ENCODE data around the gene KCNMA1. TPM values are rescaled to one million over a fixed set of nuclear protein-coding genes. Genes with fewer than 3 reads are reported as not detected.

The KCNMA1 gene
- total and polyA plus RNA-seq, 10 of the 15 experiments (the other 5 are each of a cell fraction or from before 2014, with no cell fraction given): 8.5 to 77.0 (median 21.3) TPM

GRCh38 chr10:76869931-76870330 is 767.7 kb downstream of the KCNMA1 start:
- Histone ChIP-seq H3K4me2 (ENCODE audit: control insufficient read depth, insufficient read depth) (no peak overlapping the region), H4K20me1 (ENCODE audit: control insufficient read depth, insufficient read depth) (no peaks in the 10 kb centered on the region), H3K4me1 (ENCODE audit: control insufficient read depth, insufficient read depth, low read length) (no peaks in the 10 kb centered on the region), H3K9ac (ENCODE audit: control insufficient read depth, insufficient read depth, low read length) (no peak overlapping the region), H3K36me3 (ENCODE audit: control insufficient read depth in 2 of 2, insufficient read depth in 2 of 2, low read length in 1 of 2) (no peaks in the 10 kb centered on the region), H3K79me2 (ENCODE audit: control insufficient read depth, insufficient read depth, low read length) (no peaks in the 10 kb centered on the region), H2AFZ (ENCODE audit: control insufficient read depth, low read depth, low read length) (no peak overlapping the region), H3K27me3 (replicated peaks in 1 of 2; ENCODE audit: control insufficient read depth in 2 of 2, insufficient read depth in 2 of 2, low read length in 1 of 2) (no peaks in the 10 kb centered on the region), H3K4me3 (no peak overlapping the region), H3K9me3 (replicated peaks; ENCODE audit: control insufficient read depth, insufficient read depth, low read length) (no peaks in the 10 kb centered on the region), H3K27ac (ENCODE audit: control insufficient read depth, insufficient read depth) (no peak overlapping the region)
- no TSS peak for BruUV-seq (replicated peaks)
- intact Hi-C loops (cut with micrococcal nuclease; ENCODE audit: unreplicated experiment) (no loop called here), in situ Hi-C loops (cut with MboI) (no loop called here)
- ATAC-seq (no peak), FAIRE-seq (no peak), DNase-seq (ENCODE audit: low read depth, low spot score) (no peak)
- ChIA-PET POLR2A (no interaction called here), CTCF (interaction anchor here (0.9 kb wide), 1 partner anchor 9 kb away, joined by 3 read pairs; no protein-coding TSS in a partner anchor), RAD21 (ENCODE audit: unreplicated experiment) (no interaction called here), SMC1A (ENCODE audit: uncharacterized antibody, unreplicated experiment) (no interaction called here)
- TF ChIP-seq CTCF (IDR thresholded peaks at IDR 0.05 in 2 of 3, conservative IDR thresholded peaks at IDR 0.05 in 1 of 3; ENCODE audit: control insufficient read depth in 2 of 3, extremely low read depth in 1 of 3, insufficient read depth in 1 of 3, low read depth in 3 of 3, low read length in 3 of 3): no peak
- TF ChIP-seq KDM1A (IDR thresholded peaks at IDR 0.05; ENCODE audit: borderline replicate concordance): no peak
- no peak for TF ChIP-seq NR2F1 (conservative IDR thresholded peaks at IDR 0.05)
- TF ChIP-seq ETV6 (conservative IDR thresholded peaks at IDR 0.05 in 1 of 2, IDR thresholded peaks at IDR 0.05 in 1 of 2; ENCODE audit: borderline replicate concordance in 1 of 2, low read depth in 1 of 2): no peak
- TF ChIP-seq ZZZ3 (IDR thresholded peaks at IDR 0.05; ENCODE audit: control insufficient read depth, insufficient read length, low read depth): no peak
- TF ChIP-seq TAF1 (IDR thresholded peaks at IDR 0.05; ENCODE audit: borderline replicate concordance, low read depth, low read length): no peak
- WGBS (ENCODE audit: insufficient coverage, insufficient replicate concordance, low lambda C conversion rate, missing lambda C conversion rate): 66% methylated on average over 10 of the region's 10 CpGs
